Endothelial cell of umbilical vein (primary cell): Measurements from ENCODE around the gene CHD5. TPM values are rescaled to one million over a fixed set of nuclear protein-coding genes. Genes with fewer than 3 reads are reported as not detected.

Experiments
- BruUV-seq: library from RNA; stranded (reverse); fragments of 400-500 nt; replicated peaks from 2 replicates; lab custom pipeline; 2021; lab: Mats Ljungman, UMichigan
- CTCF ChIA-PET: fragments of 300-600, 350-600 bp; sonication (Branson Sonifier 250); formaldehyde crosslinking; loops from one replicate; lab custom pipeline; 2021; ENCODE audit warnings: antibody characterized with exemption, inconsistent platforms; lab: Charles Lee
- POLR2A ChIA-PET: fragments of 300-600, 350-600 bp; sonication (Branson Sonifier 250); formaldehyde crosslinking; loops from one replicate; lab custom pipeline; 2021; ENCODE audit warnings: antibody characterized with exemption, inconsistent platforms; lab: Charles Lee
- DNase-seq: peaks from one replicate; pipeline ENCODE4 v3.0.0-alpha.2; 2011; ENCODE audit warnings: low read depth, low spot score
- FAIRE-seq: peaks from 2 replicates; lab custom pipeline; 2011; peaks lifted over from hg19 to GRCh38; lab: Jason Lieb, UNC
- H2AFZ ChIP-seq: 2 replicates; pipeline ENCODE4 v1.6.0; 2012; ENCODE audit warnings: low read depth, low read length, control low read depth, inconsistent platforms
- H3K27ac ChIP-seq: 2 replicates; pipeline ENCODE4 v1.5.1; 2011; ENCODE audit warnings: low read depth, mild to moderate bottlenecking, control low read depth, low read length, moderate library complexity; ENCODE audit not compliant: insufficient read depth
- H3K27me3 ChIP-seq, 2 experiments: 2 replicates each; pipeline versions ENCODE4 v1.6.0 to v1.6.1; 2011; ENCODE audit warnings: low read length in 2 of 2, mixed read lengths in 1 of 2; ENCODE audit not compliant: control insufficient read depth in 2 of 2, insufficient read depth in 2 of 2
- H3K36me3 ChIP-seq, 2 experiments: 2 replicates in 1 of 2; 3 replicates in 1 of 2; pipeline ENCODE4 v1.5.1; 2011; ENCODE audit warnings: low read length in 2 of 2, mild to moderate bottlenecking in 1 of 2, moderate library complexity in 1 of 2; ENCODE audit not compliant: control insufficient read depth in 2 of 2, insufficient read depth in 2 of 2; ENCODE audit errors: extremely low read depth in 1 of 2
- H3K4me1 ChIP-seq: 3 replicates; pipeline ENCODE4 v1.5.1; 2011; ENCODE audit warnings: mild to moderate bottlenecking, low read length; ENCODE audit not compliant: control insufficient read depth, insufficient read depth; ENCODE audit errors: extremely low read depth
- H3K4me2 ChIP-seq: 2 replicates; pipeline ENCODE4 v1.6.1; 2011; ENCODE audit warnings: low read length, control low read depth, mixed read lengths; ENCODE audit not compliant: insufficient read depth
- H3K4me3 ChIP-seq, 3 experiments: fragments of 200-600 bp in 1 of 3; sonication (generic), shearing (Covaris generic) in 1 of 3; replicated peaks in 1 of 3; 2 replicates each; pipeline ENCODE4 v1.5.1; 2011 to 2016; ENCODE audit warnings: control low read depth in 3 of 3, low read length in 3 of 3, mild to moderate bottlenecking in 2 of 3, inconsistent platforms in 1 of 3, low read depth in 1 of 3, moderate library complexity in 1 of 3; ENCODE audit not compliant: insufficient read depth in 1 of 3
- H3K79me2 ChIP-seq: 2 replicates; pipeline ENCODE4 v1.6.0; 2012; ENCODE audit warnings: low read length, inconsistent platforms; ENCODE audit not compliant: control insufficient read depth, insufficient read depth
- H3K9ac ChIP-seq: replicated peaks from 2 replicates; pipeline ENCODE3; 2011; ENCODE audit warnings: low read length, control low read depth; ENCODE audit not compliant: insufficient read depth; ENCODE audit errors: extremely low read depth
- H3K9me1 ChIP-seq: replicated peaks from 3 replicates; pipeline ENCODE4 v1.6.0; 2011; ENCODE audit warnings: mild to moderate bottlenecking, low read length; ENCODE audit not compliant: control insufficient read depth, insufficient read depth; ENCODE audit errors: extremely low read depth
- H3K9me3 ChIP-seq: replicated peaks from 2 replicates; pipeline ENCODE4 v1.5.1; 2012; ENCODE audit warnings: low read length, inconsistent platforms; ENCODE audit not compliant: control insufficient read depth, insufficient read depth
- H4K20me1 ChIP-seq: replicated peaks from 2 replicates; pipeline ENCODE3; 2011; ENCODE audit warnings: mild to moderate bottlenecking, low read length; ENCODE audit not compliant: control insufficient read depth, insufficient read depth; ENCODE audit errors: extremely low read depth
- CTCF ChIP-seq, 2 donors: IDR thresholded peaks; 1 replicate in 1 of 2; 2 replicates in 1 of 2; pipeline ENCODE4 v1.5.1; 2011; ENCODE audit warnings: low read length in 2 of 2, mild to moderate bottlenecking in 2 of 2, moderate library complexity in 2 of 2, control low read depth in 1 of 2, inconsistent platforms in 1 of 2, low read depth in 1 of 2; ENCODE audit not compliant: insufficient read depth in 1 of 2; ENCODE audit errors: extremely low read depth in 1 of 2
- EZH2 ChIP-seq: IDR thresholded peaks from 2 replicates; pipeline ENCODE4 v1.6.1; 2012; ENCODE audit warnings: borderline replicate concordance, low read depth, mild to moderate bottlenecking, moderate library complexity, low read length, inconsistent platforms; ENCODE audit not compliant: severe bottlenecking
- FOS ChIP-seq: IDR thresholded peaks from 2 replicates; pipeline ENCODE4 v1.6.1; 2011; ENCODE audit warnings: mild to moderate bottlenecking, low read length, moderate library complexity, borderline replicate concordance; ENCODE audit not compliant: insufficient read depth
- GATA2 ChIP-seq: IDR thresholded peaks from 2 replicates; pipeline ENCODE4 v1.7.0; 2011; ENCODE audit warnings: low read depth, mild to moderate bottlenecking, moderate library complexity, mixed read lengths, low read length; ENCODE audit not compliant: insufficient read length, insufficient read depth
- JUN ChIP-seq: IDR thresholded peaks from 2 replicates; pipeline ENCODE4 v1.6.1; 2011; ENCODE audit warnings: borderline replicate concordance, low read depth; ENCODE audit not compliant: insufficient read length, insufficient read depth
- MAX ChIP-seq: IDR thresholded peaks from 2 replicates; pipeline ENCODE4 v1.6.1; 2011; ENCODE audit not compliant: insufficient read depth, insufficient read length
- MYC ChIP-seq: IDR thresholded peaks from one replicate; pipeline ENCODE4 v1.6.1; 2011; ENCODE audit warnings: mild to moderate bottlenecking, low read depth, low read length
- POLR2A ChIP-seq: IDR thresholded peaks from 2 replicates; pipeline ENCODE4 v1.6.1; 2012; ENCODE audit warnings: low read depth, mild to moderate bottlenecking, control low read depth, low read length
- POLR2AphosphoS5 ChIP-seq: IDR thresholded peaks from 2 replicates; pipeline ENCODE4 v1.6.1; 2012; ENCODE audit warnings: low read depth, mild to moderate bottlenecking, control low read depth, low read length, moderate library complexity; ENCODE audit not compliant: insufficient read depth
- dilution Hi-C: fragments of 300-500 bp; cut with MboI; formaldehyde crosslinking; loops from one replicate; pipeline ENCODE4 v1.15.0; 2019; ENCODE audit warnings: low sequenced_read_pairs; ENCODE audit not compliant: extremely low pct_ligation_motif_present
- intact Hi-C: fragments of 100-400 bp; cut with micrococcal nuclease; formaldehyde crosslinking; loops from one replicate; pipeline ENCODE4 v1.10.0; 2022
- polyA plus RNA-seq, 4 experiments: library from polyadenylated mRNA; depleted of rRNA in 3 of 4; stranded (reverse) in 3 of 4; unstranded in 1 of 4; fragments of >200 nt; gene quantifications; 2 replicates each; pipeline versions ENCODE4 v1.2.1 to v1.2.3, GENCODE V29; 2011 to 2012; ENCODE audit warnings: missing spikeins in 1 of 4
- total RNA-seq: library from RNA; stranded (reverse); gene quantifications from 2 replicates; pipeline ENCODE4 v1.2.3, GENCODE V29; 2021

CHD5 gene
- total and polyA plus RNA-seq, 2 donors (not counting 3 experiments of a cell fraction or from before 2014, with no cell fraction given), result 0.04 to 0.11 TPM

- Histone ChIP-seq H3K4me2 (no peak overlapping the region), H3K36me3 (no peaks in the 10 kb centered on the region), H4K20me1 (no peaks in the 10 kb centered on the region), H3K79me2 (no peaks in the 10 kb centered on the region), H3K4me1 (no peaks in the 10 kb centered on the region), H2AFZ (no peak overlapping the region), H3K9me1 (no peaks in the 10 kb centered on the region), H3K27me3 (no peaks in the 10 kb centered on the region), H3K9me3 (no peaks in the 10 kb centered on the region), H3K27ac (no peak overlapping the region), H3K4me3 (no peak overlapping the region), H3K9ac (no peak overlapping the region)
- BruUV-seq, result no TSS peak
- intact Hi-C loops (loop anchor here (1.0 kb wide), 2 partner anchors 27 to 39 kb away; no protein-coding TSS in a partner anchor), dilution Hi-C loops (no loop called here)
- ChIA-PET CTCF (interaction anchor here (0.8 to 3.3 kb wide), 4 partner anchors 22 to 124 kb away, joined by 3 to 41 read pairs (median 4); no protein-coding TSS in a partner anchor), POLR2A (no interaction called here)
- FAIRE-seq (no peak), DNase-seq (peak; percentile 31)
- TF ChIP-seq CTCF (IDR thresholded peaks at IDR 0.05; ENCODE audit: extremely low read depth in 1 of 2, insufficient read depth in 1 of 2, low read depth in 1 of 2, low read length in 2 of 2) (peak in 1 of 2 donors; percentile 54), POLR2AphosphoS5 (no peak)
Measured at GRCh38 chr1:6080469-6080868, 99.7 kb downstream of the CHD5 start.

DNA sequence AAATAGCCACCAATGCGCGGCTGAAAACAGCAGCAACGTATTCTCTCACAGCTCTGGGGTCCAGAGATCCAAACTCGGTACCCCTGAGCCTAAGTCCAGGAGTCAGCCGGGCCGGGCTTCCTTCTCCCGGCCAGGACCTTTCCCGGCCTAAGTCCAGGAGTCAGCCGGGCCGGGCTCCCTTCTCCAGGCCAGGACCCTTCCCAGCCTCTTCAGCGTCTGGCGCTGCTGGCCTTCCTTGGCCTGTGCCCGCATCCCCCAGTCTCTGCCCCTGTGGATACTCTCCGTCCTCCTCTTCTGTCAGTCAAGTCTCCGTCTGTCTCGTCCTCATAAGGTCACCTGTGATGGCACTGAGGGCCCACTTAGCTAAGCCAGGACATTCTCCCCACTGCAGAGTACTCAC is 102.2 kb downstream of the CHD5 start:
- H3K4me2 ChIP-seq, result no peak overlapping the region
- no peaks in the 10 kb centered on the region for H3K27me3 ChIP-seq
- H2AFZ ChIP-seq, result no peak overlapping the region
- H3K79me2 ChIP-seq, result no peaks in the 10 kb centered on the region
- no peaks in the 10 kb centered on the region for H4K20me1 ChIP-seq
- TF ChIP-seq FOS (no peak), MYC (no peak), POLR2A (no peak), MAX (no peak), POLR2AphosphoS5 (no peak), CTCF (IDR thresholded peaks at IDR 0.05; ENCODE audit: extremely low read depth in 1 of 2, insufficient read depth in 1 of 2, low read depth in 1 of 2, low read length in 2 of 2) (no peak), GATA2 (no peak), EZH2 (no peak), JUN (no peak)
- no peaks in the 10 kb centered on the region for H3K9me3 ChIP-seq
- dilution Hi-C loops, result no loop called here
- intact Hi-C loops, result no loop called here
- DNase-seq, result no peak
- H3K4me1 ChIP-seq, result no peaks in the 10 kb centered on the region
- no peak overlapping the region for H3K4me3 ChIP-seq
- H3K27ac ChIP-seq, result no peak overlapping the region
- FAIRE-seq, result no peak
- H3K9ac ChIP-seq, result no peak overlapping the region
- ChIA-PET POLR2A (no interaction called here), CTCF (interaction anchor here (1.2 kb wide), 1 partner anchor 25 kb away, joined by 4 read pairs; no protein-coding TSS in a partner anchor)
- no peaks in the 10 kb centered on the region for H3K9me1 ChIP-seq
- no peaks in the 10 kb centered on the region for H3K36me3 ChIP-seq
- BruUV-seq, result no TSS peak
